ENCODE measurements around the gene VMP1.
A peak's percentile ranks its signal among the peaks of the same experiment; 100 is the strongest.

The VMP1 gene

DNA sequence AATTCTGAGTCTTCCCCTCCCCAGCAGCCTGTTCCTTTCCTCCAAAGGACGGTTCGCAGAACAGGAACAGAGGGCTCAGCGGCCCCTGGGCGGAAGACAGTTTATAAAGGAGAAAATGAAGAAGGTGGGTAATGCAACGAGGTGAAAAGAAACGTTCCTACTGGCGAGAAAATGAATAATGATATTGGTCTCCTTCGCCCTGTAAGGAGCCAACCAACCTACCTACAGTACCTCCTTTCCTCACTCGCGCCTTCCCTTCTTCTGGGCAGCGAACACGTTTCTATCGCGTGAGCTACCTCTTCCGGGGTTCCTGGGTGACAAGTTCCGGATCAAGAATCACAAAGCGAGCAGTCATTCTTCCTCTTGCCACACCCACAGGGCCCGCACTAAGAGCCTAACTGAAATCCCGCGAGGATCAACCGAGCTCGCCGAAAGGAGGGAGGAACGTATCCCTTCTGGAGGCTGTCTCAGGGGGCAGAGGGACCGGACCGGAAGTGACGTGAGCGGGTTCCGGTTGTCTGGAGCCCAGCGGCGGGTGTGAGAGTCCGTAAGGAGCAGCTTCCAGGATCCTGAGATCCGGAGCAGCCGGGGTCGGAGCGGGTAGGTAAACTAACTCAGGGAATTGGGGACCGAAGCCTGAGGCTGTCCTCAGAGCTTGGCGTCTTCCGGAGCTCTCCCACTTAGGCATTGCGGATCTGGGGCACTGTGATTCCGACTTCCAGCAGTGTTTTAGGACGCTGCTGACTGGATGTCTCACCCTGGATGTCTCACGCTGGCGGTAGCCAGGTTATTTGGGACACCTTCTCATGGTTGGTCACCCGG lies at the start of gene VMP1, which contains the start of gene PTRH2:
TSS of gene VMP1 (plus strand) at position 506 of the 822 bp plus-strand sequence. CDS start 23,793 bp downstream, outside the sequence.
TSS of gene PTRH2 (minus strand) at position 282 of the 822 bp plus-strand sequence. CDS start 9,452 bp downstream, outside the sequence.
- DNase-seq, result peak; percentile 100

GRCh38 chr17:59666235-59666634 lies 41.2 kb upstream of the VMP1 start:
- no peak for DNase-seq

- DNase-seq, result no peak
These were observed 38.6 kb upstream of the VMP1 start for GRCh38 chr17:59668816-59669215.

DNA sequence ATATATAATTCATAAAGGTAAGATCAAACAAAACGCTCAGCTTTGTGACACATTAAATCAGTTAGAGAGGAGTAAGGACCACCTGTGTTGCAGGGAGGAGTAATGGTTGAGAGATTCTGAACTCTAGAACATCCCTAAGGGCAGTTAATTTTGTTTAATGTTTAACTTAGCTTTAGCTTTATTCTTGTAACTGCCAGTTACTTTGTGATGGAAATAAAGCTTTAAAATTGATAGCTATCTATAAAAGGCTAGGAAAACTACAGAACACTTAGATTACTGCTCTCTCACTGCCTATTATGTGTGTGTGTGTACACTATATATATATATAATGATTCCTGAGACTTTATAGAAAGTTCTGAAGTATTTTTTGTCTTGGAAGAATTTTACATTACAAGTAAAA lies 38.0 kb upstream of the VMP1 start:
- DNase-seq, result no peak

GRCh38 chr17:59669944-59670343 lies 37.5 kb upstream of the VMP1 start:
- no peak for DNase-seq

GRCh38 chr17:59671386-59671785 lies 36.1 kb upstream of the VMP1 start:
- DNase-seq, result no peak

DNA sequence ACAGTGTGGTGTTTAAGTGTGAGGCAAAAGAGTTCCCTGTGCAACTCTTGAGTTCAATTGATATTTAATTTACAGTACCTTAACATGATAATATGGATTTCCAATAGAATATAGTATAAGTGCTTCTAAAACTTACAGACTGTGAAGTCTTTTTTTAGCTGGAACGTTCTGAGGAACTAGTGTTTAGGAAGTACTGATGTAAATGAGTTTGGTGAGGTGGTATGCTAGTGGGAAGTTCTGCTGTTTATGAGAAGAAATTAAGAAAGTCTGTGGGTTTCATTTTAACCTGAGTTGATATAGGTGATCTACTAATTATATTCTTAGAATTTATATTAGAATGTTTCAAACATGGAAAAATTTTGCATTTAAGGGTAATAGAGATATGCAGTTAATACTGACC lies 32.2 kb upstream of the VMP1 start:
- DNase-seq, result no peak

GRCh38 chr17:59676716-59677115 lies 30.7 kb upstream of the VMP1 start:
- no peak for DNase-seq

GRCh38 chr17:59678918-59679317 lies 28.5 kb upstream of the VMP1 start:
- DNase-seq, result no peak

- DNase-seq, result no peak
These were observed 27.1 kb upstream of the VMP1 start for GRCh38 chr17:59680314-59680713.

GRCh38 chr17:59683283-59683682 lies 24.2 kb upstream of the VMP1 start:
- DNase-seq, result no peak

GRCh38 chr17:59684967-59685366 lies 22.5 kb upstream of the VMP1 start:
- no peak for DNase-seq

- no peak for DNase-seq
These were observed 19.4 kb upstream of the VMP1 start for GRCh38 chr17:59688008-59688407.

GRCh38 chr17:59688496-59688895 lies 19.0 kb upstream of the VMP1 start:
- no peak for DNase-seq

- DNase-seq, result no peak
These were observed 13.9 kb upstream of the VMP1 start for GRCh38 chr17:59693582-59693981.

- DNase-seq, result no peak
These were observed 13.1 kb upstream of the VMP1 start for GRCh38 chr17:59694344-59694743.

DNA sequence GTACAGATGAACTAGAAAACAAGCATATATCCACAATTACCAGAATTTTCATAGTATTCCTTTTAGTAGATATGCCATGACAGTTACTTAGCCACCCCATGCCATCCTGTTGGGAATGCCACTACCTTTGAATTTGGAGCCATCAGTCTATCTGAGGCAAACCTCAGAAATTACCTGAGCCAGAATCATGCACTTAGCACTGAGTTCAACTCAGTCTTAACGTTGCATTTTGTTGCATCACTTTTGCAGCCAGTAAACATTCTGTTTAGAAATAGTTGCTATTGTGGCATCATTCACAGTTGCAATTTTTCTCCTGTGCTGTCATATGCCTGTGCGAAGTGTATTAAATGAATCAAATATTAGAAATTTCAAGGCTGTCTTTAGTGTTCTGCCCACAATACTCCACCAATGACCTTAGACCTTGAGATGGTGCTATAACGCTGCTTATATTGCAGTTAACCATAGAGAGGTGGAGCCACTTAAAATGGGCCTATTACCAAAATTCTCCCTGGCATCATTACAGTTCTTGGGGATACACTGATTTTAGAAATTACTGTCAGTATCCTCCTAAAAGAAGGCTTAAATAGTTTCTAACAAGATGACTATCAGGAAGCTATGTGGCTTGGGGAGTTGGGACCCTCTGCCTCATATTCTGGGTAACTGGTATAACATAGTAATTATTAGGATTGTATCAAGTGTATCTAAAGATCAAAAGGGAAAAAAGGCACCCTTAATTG lies 11.3 kb upstream of the VMP1 start:
- no peak for DNase-seq

- DNase-seq, result no peak
These were observed 10.7 kb upstream of the VMP1 start for GRCh38 chr17:59696682-59697277.

- DNase-seq, result no peak
These were observed 9.3 kb upstream of the VMP1 start for GRCh38 chr17:59698143-59698542.

- no peak for DNase-seq
These were observed 8.2 kb upstream of the VMP1 start for GRCh38 chr17:59699218-59699617.

GRCh38 chr17:59699786-59700185 lies 7.7 kb upstream of the VMP1 start:
- DNase-seq, result no peak

DNA sequence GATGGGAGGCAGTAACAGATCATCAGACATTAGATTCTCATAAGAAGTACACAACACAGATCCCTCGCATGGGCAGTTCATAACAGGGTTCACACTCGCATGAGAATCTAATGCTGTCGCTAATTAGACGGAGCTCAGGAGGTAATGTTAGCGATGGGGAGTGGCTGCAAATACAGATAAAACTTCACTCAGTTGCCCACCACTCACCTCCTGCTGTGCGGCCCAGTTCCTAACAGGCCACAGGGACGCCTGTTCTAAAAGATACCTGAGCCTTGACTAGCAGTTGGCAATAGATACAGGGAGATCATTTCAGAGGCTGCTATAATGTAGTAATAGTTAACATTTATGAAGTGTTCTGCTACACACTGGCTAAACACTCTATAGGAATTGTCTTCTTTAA lies 5.2 kb upstream of the VMP1 start:
- DNase-seq, result no peak

GRCh38 chr17:59707971-59708430 lies 547 bp downstream of the VMP1 start:
- no peak for DNase-seq

DNA sequence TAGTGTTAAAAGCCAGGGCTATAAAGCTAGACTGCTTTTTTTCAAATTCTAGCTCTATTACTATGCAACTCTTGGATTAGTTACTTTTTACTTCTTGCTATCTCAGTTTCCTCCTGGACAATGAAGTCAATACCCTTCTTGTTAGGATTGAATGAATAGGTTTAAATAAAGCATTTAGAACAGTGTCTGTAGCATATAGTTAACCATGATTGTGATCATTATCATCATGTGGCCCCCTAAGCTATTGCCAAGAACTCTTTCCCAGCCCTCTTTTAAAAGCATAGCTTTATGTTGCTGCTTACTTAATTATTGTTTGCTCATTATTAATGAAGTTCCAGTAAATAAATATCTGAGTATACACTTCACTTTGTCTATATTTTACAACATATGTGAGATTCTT lies 4.5 kb downstream of the VMP1 start:
- DNase-seq, result no peak

Data from NCI-H774 (cell line).